HG03103 (cell line): ENCODE data around the gene KCNB1.

Source experiments
- ATAC-seq: cut with Tn5 transposase; IDR thresholded peaks from one replicate; pipeline ENCODE4 v1.9.1; 2021; ENCODE audit warnings: low read depth; ENCODE audit not compliant: unreplicated experiment

KCNB1 gene

DNA sequence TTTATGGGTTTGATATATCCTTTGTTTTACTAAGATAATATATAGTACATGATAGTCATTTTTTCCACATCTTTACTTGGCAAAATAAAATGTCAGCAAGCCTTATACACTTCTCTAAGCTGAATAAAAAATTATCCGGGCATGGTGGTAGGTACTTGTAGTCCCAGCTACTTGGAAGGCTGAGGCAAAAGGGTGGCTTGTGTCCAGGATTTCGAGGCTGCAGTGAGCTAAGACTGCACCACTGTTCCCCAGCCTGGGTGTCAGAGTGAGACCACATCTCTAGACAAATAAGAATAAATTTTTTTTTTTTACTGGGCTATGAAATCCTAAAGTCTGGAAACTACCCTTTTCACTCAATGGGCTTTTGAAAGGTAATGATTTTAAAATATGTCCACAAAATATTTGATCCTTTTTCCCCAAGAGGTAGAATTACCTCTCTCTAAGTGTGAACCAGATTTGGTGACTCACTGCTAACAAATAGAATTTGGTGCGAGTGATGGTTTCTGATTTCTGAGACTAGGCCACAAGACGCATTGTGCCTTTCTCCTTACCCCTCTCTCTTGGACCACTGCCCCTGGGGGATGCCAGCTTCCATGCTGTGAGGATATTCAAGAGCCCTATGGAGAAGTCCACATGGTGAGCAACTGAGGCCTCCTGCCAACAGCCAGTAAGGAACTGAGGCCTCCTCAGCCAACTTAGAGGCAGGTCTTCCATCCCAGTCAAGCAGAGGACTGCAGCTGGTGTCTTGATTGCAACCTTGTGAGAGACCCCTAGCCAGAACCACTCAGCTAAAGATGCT lies 120.4 kb downstream of the KCNB1 start:
- ATAC-seq = no peak

DNA sequence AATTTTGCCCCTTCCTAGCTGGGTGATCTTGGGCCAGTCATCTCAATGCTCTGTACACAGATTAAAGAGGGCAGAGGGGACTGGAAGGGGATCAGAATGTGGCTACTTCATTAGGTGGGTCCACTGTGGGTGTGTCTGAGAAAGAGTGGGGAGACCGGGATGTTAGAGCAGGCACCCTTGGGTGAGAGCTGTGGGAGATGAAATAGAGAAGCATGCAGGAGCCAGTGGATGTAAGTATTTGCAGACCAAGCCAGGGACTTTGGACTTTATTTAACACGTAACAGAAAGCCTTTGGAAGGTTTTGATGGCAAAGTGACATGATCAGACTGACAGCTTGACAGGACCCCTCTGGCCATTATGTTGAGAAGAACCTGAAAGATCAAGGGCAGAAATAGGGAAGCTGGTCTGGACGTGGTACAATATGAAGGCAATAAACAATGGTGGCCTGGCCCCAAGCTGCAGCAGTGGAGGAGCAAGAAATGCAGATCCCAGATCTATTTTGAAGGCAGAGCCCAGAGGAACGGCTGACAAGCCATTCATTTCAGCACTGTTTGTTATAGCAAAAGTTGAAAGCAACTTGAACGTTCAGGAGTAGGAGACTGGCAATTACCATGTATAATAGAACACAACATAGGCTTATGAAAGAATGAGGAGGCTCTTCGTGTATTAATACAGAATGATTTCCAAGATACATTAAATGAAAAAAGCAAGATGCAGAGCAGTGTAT lies 122.1 kb downstream of the KCNB1 start:
- no peak for ATAC-seq

DNA sequence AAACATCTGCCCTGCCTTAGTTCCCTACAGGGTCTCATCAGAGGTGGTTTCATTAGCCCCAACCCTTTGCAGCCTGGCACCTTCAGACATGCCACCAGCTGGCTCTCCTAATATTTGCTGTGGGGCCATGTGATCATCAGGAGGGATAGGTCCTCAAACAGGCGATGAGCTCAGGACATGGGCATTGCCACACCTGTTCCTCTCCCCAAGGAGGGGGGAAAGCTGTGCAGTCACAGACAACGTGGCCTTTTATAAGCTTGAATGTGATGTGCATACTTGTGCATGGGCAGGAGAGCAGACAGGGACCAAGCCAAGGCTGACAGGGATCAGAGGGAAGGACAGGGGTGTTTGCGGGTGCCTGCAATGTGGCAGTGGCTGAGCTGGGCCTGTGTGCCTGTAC lies 125.8 kb downstream of the KCNB1 start:
- ATAC-seq = no peak

DNA sequence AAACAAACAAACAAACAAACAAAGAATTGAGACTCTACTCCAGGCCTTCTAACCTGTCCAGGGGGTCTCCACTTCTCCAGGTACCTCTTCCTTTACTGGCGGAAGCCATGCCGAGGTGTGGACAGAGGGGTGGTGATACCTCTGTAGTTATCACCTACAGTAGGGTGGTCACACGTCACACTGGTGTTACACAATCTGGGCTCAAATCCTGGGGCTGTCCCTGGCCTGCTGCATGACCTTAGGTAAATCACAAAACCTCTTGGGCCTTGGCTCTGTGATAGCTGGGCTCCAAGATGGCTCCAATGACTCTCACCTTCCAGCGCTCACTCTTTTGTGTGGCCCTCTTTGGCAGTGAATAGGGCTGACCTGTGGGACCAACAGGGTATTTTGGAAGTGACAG lies 127.8 kb downstream of the KCNB1 start:
- ATAC-seq = no peak

DNA sequence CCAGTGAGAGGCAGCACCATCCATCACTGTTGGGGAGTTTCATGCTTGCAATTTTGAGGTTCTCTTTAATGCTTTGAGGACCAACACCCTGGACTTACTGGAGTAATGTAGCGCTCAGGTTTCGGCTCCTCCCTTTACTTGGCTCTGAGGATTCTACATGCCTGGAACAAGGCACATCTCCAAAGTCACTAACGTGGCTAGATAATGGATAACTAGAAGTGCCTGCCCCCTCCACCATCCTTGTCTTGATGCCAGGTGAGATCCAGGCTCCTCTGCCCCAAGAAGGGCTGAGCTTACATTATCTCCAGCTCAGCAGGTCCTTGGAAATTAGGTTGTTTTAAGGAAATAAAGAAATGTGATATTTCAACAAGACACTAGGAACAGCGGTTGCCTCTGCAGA lies 129.1 kb downstream of the KCNB1 start:
- ATAC-seq = no peak

DNA sequence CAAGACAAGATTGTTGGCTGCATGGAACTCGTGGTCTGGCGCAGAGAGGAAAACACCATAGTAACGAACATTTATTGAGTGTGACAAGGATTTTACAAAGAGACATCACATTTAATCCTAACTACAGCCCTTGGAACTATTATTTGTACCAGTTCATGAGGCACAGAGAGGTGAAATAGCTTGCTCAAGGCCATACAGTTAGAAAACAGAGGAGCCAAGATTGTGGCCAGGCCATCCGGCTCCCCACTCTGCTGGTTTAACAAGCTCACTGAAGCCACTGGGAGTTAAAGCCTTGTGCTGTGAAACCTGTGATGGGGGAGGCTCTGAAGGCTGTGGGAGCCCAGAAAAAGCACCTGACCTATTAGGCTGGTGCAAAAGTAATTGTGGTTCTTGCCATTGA lies 129.7 kb downstream of the KCNB1 start:
- ATAC-seq = no peak

DNA sequence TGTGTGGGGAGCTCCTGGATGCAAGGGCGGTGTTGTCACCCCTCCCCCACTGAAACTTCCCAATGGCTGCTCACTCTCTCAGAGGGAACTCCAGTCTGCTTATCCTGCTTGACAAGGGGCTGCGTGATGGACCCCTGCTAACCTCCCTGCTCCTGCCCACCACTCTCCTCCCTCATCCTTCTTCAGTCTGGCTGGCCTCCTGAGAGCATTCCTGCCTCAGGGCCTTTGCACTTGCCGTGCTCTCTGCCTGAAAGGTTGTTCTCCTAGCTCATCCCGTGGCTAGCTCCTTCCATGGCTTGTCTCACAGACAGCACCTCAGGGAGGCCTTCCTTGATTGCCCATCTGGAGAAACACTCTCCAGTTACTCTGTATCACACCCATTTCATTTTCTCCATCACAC lies 130.7 kb downstream of the KCNB1 start:
- ATAC-seq = no peak

DNA sequence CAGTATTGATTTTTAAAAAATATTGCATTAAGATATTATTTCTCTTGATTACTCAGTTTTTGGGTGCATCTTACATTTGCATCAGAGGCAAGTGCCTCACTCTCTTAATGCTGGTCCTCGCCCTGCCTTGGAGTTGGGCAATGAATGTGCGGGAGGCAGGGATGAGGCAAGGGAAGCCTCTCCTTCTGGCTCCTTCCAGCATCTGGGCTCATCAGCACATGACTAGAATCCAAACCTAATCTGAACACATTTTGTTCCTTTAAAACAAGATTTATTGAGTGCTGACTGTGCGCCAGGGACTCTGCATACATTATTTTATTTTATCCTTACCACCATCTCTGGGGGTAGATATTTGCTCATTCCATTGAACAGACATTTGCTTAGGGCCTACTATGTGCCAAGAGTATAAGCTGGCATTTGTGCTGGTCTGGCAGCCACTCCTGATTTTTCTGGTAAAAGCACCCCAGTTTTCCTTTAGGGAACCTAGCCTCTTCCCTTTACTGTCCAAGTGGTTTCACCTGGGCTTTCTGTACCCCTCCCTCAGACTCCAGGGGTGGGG lies 132.7 kb downstream of the KCNB1 start:
- ATAC-seq = no peak

DNA sequence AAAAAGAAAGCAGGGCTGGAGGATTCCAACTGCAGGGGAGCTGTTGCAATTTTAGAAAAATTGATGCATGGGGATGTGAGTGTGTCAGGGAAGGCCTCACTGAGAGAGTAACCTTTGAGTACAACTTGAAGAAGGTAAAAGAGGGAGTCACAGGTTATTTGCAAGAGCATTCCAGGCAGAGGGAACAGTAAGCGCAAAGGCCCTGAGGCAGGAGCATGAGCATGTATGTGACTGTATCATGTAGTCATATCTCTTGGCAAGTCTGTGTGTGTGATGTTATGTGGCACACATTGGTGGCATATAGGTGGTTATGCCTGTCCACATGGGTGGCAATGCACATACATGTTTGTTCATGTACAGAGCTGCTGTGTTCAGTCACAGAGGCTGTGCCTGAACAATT lies 133.4 kb downstream of the KCNB1 start:
- ATAC-seq = no peak

DNA sequence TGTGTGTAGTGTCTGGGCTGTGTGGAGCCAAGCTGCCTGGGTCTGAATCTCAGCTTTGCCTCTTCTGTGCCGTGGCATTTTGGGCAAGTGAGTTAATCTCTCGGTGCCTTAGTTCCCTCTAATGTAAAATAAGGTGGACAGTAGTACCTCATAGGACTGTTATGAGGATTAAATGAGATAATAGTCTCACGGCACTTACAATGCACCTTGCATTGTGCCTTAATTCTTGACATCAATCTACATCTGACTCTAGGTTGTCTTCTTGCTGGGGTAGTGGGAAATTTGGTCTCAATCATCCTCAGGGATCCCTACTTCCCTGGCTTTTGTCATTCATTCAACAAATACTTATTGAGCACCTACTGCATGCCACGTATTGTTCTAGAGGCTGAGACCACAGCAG lies 133.9 kb downstream of the KCNB1 start:
- ATAC-seq = no peak

DNA sequence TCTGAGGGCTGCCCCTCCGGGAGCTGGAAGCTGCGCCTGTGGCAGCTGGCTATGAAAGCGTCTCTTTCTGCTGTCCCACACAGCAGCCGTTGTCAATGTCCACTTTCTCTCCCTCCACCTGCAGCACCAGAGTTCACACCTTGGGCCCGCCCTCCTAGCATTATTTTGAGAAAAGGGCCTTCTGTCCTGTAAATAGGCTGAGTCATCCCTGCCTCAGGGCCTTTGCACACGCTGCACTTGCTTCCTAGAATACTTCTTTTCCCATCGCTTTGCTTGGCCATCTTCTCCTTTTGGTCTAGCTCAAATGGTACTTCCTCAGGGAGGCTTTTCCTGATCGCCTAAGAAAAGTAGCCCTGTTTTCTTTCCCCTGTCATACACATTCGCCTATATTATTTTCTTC lies 135.3 kb downstream of the KCNB1 start:
- ATAC-seq = no peak

DNA sequence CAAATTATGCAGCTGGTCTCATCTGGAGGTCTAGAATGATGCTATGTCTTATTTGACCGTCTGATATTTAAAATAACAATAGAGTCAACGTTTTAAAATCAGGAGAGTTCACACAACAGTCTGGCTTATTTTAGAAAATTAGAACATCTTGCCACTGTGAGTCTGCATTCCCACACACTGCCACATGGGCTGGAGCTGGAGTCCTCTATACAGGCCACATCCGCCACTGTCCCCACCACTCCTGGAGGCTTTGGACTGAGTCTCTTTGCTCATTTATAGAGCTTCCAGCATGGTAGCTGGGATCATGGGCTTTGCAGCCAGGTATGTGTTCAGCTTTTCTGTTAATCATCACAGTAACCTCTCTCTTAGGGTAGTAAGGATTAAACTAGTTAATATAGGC lies 135.8 kb downstream of the KCNB1 start:
- ATAC-seq = no peak

DNA sequence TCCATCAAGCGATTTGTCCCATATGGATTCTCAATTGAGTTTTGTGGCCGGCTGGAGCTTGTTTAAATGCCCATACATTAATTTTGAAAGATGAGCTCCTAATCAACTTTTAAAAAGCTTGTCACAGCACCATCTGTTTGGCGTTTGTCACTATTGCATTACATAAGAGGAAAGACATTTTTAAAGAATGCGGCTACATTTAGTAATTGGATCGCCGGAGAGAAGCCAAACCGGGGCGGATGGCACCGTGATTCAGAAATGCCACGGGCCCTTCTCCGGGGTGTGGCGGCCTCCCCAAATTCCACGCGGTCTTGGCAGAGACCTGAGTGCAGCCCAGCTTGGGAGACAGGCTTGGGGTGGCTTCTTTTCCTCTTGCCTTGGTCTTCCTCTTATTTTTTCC lies 136.9 kb downstream of the KCNB1 start:
- no peak for ATAC-seq

DNA sequence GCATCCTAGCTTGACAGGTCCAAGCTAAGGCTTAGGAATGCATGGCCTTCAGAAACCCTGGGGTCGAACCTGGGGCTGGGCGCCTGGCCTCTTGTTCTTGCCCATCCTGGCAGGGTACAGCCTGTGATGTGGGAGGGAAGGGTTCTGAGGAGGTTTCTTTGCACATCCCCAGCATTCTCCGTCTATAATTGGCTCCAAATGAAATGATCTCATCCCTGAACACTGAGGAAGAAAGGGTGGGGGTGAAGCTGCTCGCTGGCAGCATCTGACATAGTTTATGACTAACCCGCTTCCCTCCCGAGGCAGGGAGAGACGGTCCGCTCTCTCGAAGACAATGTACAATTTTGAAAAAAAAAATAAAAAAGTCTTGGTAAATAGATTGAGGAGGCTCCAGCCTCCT lies 137.5 kb downstream of the KCNB1 start:
- ATAC-seq = no peak

DNA sequence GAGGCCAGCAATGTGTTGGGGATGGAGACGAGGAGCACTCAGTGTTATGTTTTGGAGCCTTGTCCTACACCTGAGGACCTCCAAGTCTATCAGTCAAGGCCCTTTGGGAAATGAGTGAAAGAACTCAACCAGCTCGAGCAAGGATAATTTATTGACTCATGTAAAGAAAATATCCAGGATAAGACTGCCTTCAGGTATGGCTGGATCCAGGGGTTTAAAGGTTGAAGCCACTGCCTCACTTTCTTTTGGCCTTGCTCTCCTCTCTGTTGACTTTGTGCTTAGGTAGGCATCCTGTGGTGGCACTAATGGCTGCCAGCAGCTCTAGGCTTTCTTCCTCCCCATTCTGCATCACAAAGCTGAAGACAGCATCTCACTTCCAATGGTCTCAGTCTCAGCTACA lies 138.3 kb downstream of the KCNB1 start:
- ATAC-seq = no peak

DNA sequence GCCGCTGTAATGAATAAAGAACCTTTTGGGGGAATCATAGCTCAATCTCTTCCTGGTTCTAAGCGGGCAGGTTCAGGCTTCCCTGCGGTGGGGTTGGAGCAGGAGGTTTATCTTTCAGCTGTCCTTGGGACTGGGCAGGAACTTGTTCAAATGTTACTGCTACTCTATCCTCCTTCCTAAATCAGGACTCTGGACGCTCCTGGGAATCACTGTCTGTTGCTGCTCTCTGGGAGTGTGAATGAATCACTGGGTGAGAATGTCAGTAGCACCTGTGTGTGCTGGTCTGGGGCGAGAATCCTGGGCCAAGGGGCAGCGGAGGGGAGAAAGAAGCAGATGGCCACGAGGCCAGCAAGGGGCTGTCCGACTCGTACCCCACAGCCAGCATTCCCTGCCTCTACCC lies 139.2 kb downstream of the KCNB1 start:
- no peak for ATAC-seq

DNA sequence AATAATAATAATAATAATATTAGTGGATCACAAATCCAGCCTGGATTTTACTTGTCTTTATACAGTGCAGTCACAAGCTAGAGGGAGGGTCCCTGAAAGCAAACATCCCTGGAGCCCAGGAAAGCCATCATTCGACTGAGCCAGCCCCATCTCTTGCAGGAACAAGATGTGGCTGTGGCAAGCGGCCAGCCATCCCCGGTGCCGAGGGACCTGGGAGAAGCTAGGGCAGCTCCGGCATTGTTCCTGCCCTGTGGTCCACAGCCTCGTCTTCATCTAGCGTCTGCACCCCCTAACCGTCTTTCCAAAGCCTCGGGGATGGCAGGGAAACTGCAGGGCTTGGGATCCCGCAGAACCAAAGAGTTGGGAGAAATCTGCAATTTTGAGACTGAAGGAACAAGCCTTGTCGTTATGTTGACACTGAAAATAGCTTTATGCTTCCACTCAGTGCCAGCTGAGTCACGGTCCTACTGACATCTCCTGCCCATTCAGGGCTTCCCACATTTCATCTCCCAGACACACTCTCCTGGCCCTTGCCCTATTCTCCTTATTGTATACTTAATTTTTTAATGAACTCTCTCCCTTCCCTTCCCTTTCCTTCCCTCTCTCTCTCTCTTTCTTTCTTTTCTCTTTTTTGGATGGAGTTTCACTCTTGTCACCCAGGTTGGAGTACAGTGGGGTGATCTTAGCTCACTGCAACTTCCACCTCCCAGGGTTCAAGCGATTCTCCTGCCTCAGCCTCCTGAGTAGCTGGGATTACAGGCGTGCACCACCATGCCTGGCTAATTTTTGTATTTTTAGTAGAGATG lies 142.1 kb downstream of the KCNB1 start:
- no peak for ATAC-seq

DNA sequence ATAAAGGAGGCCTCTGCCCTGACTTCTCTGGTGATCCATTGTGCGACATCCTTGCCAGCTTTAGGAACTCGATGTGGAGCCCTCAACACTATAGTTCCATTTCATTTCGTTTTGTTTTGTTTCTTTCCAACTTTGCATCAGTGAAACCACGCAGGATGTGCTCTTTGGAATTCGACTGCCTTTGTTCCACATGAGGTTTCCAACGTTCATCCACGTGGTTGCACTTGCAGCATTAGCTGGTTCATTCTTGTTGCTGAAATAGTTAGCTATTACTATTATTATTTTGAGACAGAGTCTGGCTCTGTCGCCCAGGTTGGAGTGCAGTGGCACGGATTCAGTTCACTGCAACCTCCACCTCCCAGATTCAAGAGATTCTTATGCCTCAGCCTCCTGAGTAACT lies 143.3 kb downstream of the KCNB1 start:
- ATAC-seq = no peak

DNA sequence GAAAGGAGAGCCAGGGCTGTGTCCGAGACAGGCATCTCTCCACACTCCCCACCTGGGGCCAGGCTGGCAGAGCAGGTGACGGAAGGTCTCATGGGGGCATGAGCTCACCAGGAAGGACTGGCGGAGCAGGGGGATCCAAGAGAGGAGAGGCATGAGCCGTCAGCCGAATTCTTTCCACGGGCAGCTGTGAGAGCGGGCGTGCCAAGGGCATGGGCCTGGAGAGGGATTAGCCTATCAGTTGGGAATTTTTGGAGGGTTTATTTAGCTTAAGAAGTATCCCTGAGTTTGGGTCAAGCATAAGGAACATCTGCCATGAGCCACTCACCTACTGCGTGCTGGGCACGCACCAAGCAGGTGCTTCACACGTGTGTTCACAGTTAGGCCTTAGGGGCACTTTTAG lies 144.4 kb downstream of the KCNB1 start:
- no peak for ATAC-seq

DNA sequence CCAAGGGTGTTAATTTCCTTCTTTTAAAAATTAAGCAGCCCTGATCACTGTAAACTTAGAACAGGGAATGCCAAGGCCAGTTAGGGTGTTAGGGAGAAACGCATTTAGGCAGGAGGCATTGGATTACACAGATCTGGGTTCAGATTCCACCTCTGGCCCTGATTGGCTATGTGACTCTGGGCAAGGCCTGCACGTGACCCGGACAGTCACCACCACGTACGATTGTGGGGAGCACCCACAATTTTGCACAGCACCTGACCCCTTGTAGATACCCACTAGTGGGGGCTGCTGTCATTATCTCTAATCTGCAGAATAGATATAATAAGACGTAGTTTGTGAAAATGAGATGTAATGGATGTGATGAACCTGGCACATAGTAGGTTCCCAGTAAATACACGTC lies 145.1 kb downstream of the KCNB1 start:
- no peak for ATAC-seq

DNA sequence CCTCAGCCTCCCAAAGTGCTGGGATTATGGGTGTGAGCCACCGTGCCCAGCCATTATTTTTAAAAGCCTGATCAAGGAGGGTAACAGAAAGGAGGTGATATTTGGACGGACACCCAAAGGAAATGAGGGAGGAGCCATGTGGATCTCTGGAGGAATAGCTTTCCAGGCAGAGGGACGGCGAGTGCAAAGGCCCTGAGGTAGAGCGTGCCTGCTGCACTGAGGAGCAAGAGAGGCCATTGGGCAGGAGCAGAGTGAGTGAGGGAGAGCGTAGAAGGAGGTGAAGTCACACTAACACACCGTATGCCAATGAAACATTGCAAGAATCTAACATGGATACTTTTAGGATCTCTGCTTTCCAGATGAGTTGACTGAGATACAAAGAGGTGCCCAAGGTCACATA lies 145.7 kb downstream of the KCNB1 start:
- ATAC-seq = no peak
